ENCODE results near the gene LGALSL. TPM values are rescaled to one million over a fixed set of nuclear protein-coding genes. Genes with fewer than 3 reads are reported as not detected.

LGALSL gene
- polyA plus RNA-seq, 1 of the 3 experiments (the other 2 are of a cell fraction): 6.5 TPM

DNA sequence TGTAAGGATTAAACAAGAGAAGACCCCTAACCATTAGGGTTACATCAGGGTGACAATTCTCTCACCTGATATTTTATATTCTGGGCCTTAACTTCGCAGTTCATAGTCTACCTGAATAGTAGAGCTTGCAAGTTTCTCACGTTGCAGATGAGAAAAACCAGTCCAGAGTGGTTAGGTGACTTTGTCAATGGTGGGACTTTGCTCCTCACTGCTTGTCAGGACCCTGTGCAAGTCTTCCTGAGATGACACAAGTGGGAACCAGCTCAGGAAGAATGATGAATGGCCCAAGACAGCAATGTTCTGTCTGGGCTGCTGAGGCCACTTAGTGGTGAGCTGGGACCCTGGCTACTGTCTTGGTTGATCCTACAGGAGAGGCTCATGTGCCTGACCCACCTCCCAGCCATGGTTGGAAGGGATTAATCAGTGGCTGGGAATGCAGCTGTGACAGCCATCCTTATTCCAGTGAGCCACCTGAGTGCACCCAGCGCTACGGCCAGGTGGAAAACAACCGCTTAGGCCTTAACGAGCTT, 16.9 kb downstream of the LGALSL start:
- DNase-seq: no peak
- no peak overlapping the region for H3K4me3 ChIP-seq (ENCODE audit: low read depth in 2 of 2, low read length in 1 of 2)
- H3K9me3 ChIP-seq: no peaks in the 10 kb centered on the region
- H3F3A ChIP-seq (replicated peaks; ENCODE audit: insufficient read depth): no peaks in the 10 kb centered on the region
- WGBS (ENCODE audit: low lambda C conversion rate): 79% methylated on average over 6 of the region's 6 CpGs
- no peak overlapping the region for H3K9ac ChIP-seq
- H3K27me3 ChIP-seq (ENCODE audit: insufficient read depth): peaks cover 5% of the 10 kb centered on the region; the same call in 1 of the 2 replicates
- ChIA-PET POLR2A (interaction anchor here (2.0 kb wide), 1 partner anchor 11 kb away, joined by 4 read pairs; no protein-coding TSS in a partner anchor), CTCF (interaction anchor here (1.6 to 2.6 kb wide), 2 partner anchors 17 to 421 kb away, joined by 4 to 10 read pairs; no protein-coding TSS in a partner anchor)
- no peak overlapping the region for H2AFZ ChIP-seq (ENCODE audit: low read depth)
- H3K4me1 ChIP-seq (ENCODE audit: control insufficient read depth in 1 of 2, insufficient read depth in 2 of 2, low read depth in 1 of 2, low read length in 1 of 2): no peaks in the 10 kb centered on the region; a peak in 1 of 4 replicates
- H3K4me2 ChIP-seq: no peak overlapping the region
- H3K79me2 ChIP-seq (ENCODE audit: insufficient read depth): no peaks in the 10 kb centered on the region
- no peaks in the 10 kb centered on the region for H3K9me2 ChIP-seq
- no peak overlapping the region for H3K27ac ChIP-seq (ENCODE audit: low read depth in 2 of 2, low read length in 1 of 2)
- H4K20me1 ChIP-seq (ENCODE audit: insufficient read depth): no peaks in the 10 kb centered on the region
- H3K36me3 ChIP-seq (replicated peaks in 1 of 2; ENCODE audit: control insufficient read depth in 1 of 2, insufficient read depth in 2 of 2, low read length in 1 of 2): no peaks in the 10 kb centered on the region
- TF ChIP-seq POLR2AphosphoS5 (IDR thresholded peaks at IDR 0.05; ENCODE audit: low read depth, low read length) (no peak), TCF12 (IDR thresholded peaks at IDR 0.05) (no peak), ELF1 (IDR thresholded peaks at IDR 0.05) (no peak), SMC3 (IDR thresholded peaks at IDR 0.05; ENCODE audit: low read depth, low read length) (no peak), FOXM1 (IDR thresholded peaks at IDR 0.05; ENCODE audit: low read depth) (no peak)

DNA sequence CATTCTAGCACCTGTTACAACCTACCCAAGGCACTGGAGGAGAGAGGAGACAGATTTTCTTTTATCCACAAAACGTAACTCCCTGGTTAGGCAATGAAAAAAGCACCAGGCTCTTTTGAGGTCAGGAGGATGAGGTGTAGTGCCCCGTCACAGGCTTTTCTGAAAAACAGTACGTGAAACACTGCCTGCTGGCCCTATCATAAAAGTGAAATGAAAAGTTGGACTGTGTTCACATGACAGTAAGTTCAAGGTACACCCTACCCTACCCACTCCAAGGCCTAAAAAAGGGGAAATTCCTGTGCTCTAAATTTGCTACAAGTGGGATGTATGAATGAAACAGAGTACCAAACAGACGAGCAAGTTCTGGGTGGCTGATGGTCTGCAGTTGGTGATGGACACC, 17.6 kb downstream of the LGALSL start:
- Histone ChIP-seq H3K36me3 (replicated peaks in 1 of 2; ENCODE audit: control insufficient read depth in 1 of 2, insufficient read depth in 2 of 2, low read length in 1 of 2) (no peaks in the 10 kb centered on the region), H3K4me3 (ENCODE audit: low read depth in 2 of 2, low read length in 1 of 2) (no peak overlapping the region), H3K9ac (no peak overlapping the region), H3K79me2 (ENCODE audit: insufficient read depth) (no peaks in the 10 kb centered on the region), H3K27me3 (ENCODE audit: insufficient read depth) (peaks cover 5% of the 10 kb centered on the region; the same call in 1 of the 2 replicates), H3F3A (replicated peaks; ENCODE audit: insufficient read depth) (no peaks in the 10 kb centered on the region), H2AFZ (ENCODE audit: low read depth) (no peak overlapping the region), H3K4me1 (ENCODE audit: control insufficient read depth in 1 of 2, insufficient read depth in 2 of 2, low read depth in 1 of 2, low read length in 1 of 2) (no peaks in the 10 kb centered on the region; a peak in 1 of 4 replicates), H4K20me1 (ENCODE audit: insufficient read depth) (no peaks in the 10 kb centered on the region), H3K9me3 (no peaks in the 10 kb centered on the region), H3K27ac (ENCODE audit: low read depth in 2 of 2, low read length in 1 of 2) (no peak overlapping the region), H3K4me2 (no peak overlapping the region), H3K9me2 (no peaks in the 10 kb centered on the region)
- TF ChIP-seq POLR2AphosphoS5 (IDR thresholded peaks at IDR 0.05; ENCODE audit: low read depth, low read length) (no peak), YY1 (IDR thresholded peaks at IDR 0.05; ENCODE audit: low read depth) (no peak)
- TF ChIP-seq, protein P1, sequence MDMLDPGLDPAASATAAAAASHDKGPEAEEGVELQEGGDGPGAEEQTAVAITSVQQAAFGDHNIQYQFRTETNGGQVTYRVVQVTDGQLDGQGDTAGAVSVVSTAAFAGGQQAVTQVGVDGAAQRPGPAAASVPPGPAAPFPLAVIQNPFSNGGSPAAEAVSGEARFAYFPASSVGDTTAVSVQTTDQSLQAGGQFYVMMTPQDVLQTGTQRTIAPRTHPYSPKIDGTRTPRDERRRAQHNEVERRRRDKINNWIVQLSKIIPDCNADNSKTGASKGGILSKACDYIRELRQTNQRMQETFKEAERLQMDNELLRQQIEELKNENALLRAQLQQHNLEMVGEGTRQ (IDR thresholded peaks at IDR 0.05; ENCODE audit: borderline replicate concordance, low read depth, low read length): no peak
- CTCF ChIA-PET: interaction anchor here (1.6 to 2.6 kb wide), 3 partner anchors 10 to 422 kb away, joined by 4 to 10 read pairs (median 5); no protein-coding TSS in a partner anchor
- 59% methylated on average over 4 of the region's 4 CpGs for WGBS (ENCODE audit: low lambda C conversion rate)
- no peak for DNase-seq
- POLR2A ChIA-PET: interaction anchor here (2.0 kb wide), 1 partner anchor 11 kb away, joined by 4 read pairs; no protein-coding TSS in a partner anchor

DNA sequence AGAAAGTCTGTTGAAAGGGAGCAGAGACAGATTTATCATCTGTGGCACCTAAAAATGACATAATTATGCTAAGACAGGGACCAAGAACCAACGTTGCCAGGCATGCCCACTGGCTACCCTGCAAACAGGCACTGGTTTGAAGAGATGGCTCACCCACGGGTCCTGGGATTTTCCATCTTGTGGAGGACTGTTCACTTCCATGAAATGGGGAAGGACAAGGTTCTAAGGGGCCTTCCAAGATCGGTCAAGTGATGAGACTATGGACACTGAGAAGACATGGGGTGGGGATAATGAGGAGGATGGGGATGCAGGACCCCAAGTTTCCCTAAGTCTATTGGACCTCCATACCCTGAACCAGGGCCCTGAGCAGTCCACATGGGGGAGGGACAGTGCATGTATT, 18.9 kb downstream of the LGALSL start:
- Histone ChIP-seq H3K4me1 (ENCODE audit: control insufficient read depth in 1 of 2, insufficient read depth in 2 of 2, low read depth in 1 of 2, low read length in 1 of 2) (no peaks in the 10 kb centered on the region; a peak in 1 of 4 replicates), H3K79me2 (ENCODE audit: insufficient read depth) (no peaks in the 10 kb centered on the region), H3K9me2 (no peaks in the 10 kb centered on the region), H3K27ac (ENCODE audit: low read depth in 2 of 2, low read length in 1 of 2) (no peak overlapping the region), H4K20me1 (ENCODE audit: insufficient read depth) (no peaks in the 10 kb centered on the region), H3K4me3 (ENCODE audit: low read depth in 2 of 2, low read length in 1 of 2) (no peak overlapping the region), H3K36me3 (replicated peaks in 1 of 2; ENCODE audit: control insufficient read depth in 1 of 2, insufficient read depth in 2 of 2, low read length in 1 of 2) (no peaks in the 10 kb centered on the region), H3F3A (replicated peaks; ENCODE audit: insufficient read depth) (no peaks in the 10 kb centered on the region), H3K9ac (no peak overlapping the region), H3K9me3 (no peaks in the 10 kb centered on the region), H2AFZ (ENCODE audit: low read depth) (no peak overlapping the region), H3K4me2 (no peak overlapping the region), H3K27me3 (ENCODE audit: insufficient read depth) (peaks cover 5% of the 10 kb centered on the region; the same call in 1 of the 2 replicates)
- WGBS (ENCODE audit: low lambda C conversion rate): 40% methylated on average over 3 of the region's 3 CpGs
- POLR2A ChIA-PET: interaction anchor here (2.0 kb wide), 1 partner anchor 9 kb away, joined by 4 read pairs; no protein-coding TSS in a partner anchor
- CTCF ChIA-PET: interaction anchor here (1.7 to 2.7 kb wide), 2 partner anchors 11 to 15 kb away, joined by 5 to 14 read pairs; no protein-coding TSS in a partner anchor
- no peak for DNase-seq
- no peak for TF ChIP-seq RCOR1 (IDR thresholded peaks at IDR 0.05; ENCODE audit: low read length)
- TF ChIP-seq, protein P2, sequence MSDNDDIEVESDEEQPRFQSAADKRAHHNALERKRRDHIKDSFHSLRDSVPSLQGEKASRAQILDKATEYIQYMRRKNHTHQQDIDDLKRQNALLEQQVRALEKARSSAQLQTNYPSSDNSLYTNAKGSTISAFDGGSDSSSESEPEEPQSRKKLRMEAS (IDR thresholded peaks at IDR 0.05; ENCODE audit: low read depth): no peak
- TF ChIP-seq CHD2 (IDR thresholded peaks at IDR 0.05; ENCODE audit: low read length, partially characterized antibody): no peak
- no peak for TF ChIP-seq SIN3A (IDR thresholded peaks at IDR 0.05; ENCODE audit: borderline replicate concordance, low read depth, low read length)
- no peak for TF ChIP-seq ELF1 (IDR thresholded peaks at IDR 0.05)
- TF ChIP-seq, protein P3, sequence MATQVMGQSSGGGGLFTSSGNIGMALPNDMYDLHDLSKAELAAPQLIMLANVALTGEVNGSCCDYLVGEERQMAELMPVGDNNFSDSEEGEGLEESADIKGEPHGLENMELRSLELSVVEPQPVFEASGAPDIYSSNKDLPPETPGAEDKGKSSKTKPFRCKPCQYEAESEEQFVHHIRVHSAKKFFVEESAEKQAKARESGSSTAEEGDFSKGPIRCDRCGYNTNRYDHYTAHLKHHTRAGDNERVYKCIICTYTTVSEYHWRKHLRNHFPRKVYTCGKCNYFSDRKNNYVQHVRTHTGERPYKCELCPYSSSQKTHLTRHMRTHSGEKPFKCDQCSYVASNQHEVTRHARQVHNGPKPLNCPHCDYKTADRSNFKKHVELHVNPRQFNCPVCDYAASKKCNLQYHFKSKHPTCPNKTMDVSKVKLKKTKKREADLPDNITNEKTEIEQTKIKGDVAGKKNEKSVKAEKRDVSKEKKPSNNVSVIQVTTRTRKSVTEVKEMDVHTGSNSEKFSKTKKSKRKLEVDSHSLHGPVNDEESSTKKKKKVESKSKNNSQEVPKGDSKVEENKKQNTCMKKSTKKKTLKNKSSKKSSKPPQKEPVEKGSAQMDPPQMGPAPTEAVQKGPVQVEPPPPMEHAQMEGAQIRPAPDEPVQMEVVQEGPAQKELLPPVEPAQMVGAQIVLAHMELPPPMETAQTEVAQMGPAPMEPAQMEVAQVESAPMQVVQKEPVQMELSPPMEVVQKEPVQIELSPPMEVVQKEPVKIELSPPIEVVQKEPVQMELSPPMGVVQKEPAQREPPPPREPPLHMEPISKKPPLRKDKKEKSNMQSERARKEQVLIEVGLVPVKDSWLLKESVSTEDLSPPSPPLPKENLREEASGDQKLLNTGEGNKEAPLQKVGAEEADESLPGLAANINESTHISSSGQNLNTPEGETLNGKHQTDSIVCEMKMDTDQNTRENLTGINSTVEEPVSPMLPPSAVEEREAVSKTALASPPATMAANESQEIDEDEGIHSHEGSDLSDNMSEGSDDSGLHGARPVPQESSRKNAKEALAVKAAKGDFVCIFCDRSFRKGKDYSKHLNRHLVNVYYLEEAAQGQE (IDR thresholded peaks at IDR 0.05; ENCODE audit: low read depth, low read length): no peak
- TF ChIP-seq FOXJ3 (CRISPR knock-in tag; IDR thresholded peaks at IDR 0.05): no peak
- TF ChIP-seq POLR2AphosphoS5 (IDR thresholded peaks at IDR 0.05; ENCODE audit: low read depth, low read length): no peak
- no peak for TF ChIP-seq YY1 (IDR thresholded peaks at IDR 0.05; ENCODE audit: low read depth)
